GM19324 (cell line): Measurements from ENCODE around the gene PLD1.
"Not testable (repeated sequence)": the region's sequence is repeated elsewhere in the genome, so short reads cannot be mapped to it uniquely, and the experiment has no call there.

Experiments
- ATAC-seq: cut with Tn5 transposase; IDR thresholded peaks from one replicate; pipeline ENCODE4 v1.9.1; 2021; ENCODE audit warnings: mild to moderate bottlenecking, moderate library complexity; ENCODE audit not compliant: unreplicated experiment, low FRiP score

PLD1 gene

DNA sequence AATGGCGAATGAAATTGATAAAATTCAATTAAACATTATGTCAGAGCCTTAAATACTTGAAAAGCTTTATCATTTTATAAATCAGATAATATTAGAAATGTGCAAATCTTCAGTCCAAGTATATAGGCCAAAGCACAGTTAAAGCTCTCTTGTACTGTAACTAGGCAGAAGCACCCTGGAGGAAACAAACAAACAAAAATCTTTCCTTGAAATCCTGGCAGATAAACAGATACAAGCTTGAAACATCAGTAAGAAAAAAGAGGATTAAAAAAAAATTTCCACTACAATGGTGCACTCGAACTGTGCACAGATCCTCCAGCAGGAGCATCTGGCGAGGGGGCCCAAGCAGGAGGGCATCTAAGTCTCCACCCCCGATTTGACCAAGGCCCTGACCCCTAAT is 166.6 kb downstream of the PLD1 start:
- ATAC-seq, result no peak

DNA sequence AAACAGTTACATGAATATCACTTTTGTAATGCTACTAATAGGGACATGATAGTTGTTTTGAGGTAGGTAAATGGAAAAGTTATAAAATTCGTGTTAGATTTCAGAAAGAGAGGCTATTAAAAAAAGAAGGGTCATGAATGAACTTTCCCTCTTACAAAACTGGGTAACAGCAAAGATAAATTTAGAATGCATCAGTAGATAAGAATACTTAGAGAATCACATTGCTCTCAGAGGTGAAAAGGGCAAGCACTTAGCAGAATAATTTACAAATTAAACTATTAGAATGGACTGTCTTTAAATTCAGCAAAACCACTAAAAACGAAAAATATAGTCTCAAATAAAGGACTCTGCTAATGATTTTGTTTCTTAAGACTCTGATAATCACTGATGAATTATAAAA is 167.2 kb downstream of the PLD1 start:
- no peak for ATAC-seq

DNA sequence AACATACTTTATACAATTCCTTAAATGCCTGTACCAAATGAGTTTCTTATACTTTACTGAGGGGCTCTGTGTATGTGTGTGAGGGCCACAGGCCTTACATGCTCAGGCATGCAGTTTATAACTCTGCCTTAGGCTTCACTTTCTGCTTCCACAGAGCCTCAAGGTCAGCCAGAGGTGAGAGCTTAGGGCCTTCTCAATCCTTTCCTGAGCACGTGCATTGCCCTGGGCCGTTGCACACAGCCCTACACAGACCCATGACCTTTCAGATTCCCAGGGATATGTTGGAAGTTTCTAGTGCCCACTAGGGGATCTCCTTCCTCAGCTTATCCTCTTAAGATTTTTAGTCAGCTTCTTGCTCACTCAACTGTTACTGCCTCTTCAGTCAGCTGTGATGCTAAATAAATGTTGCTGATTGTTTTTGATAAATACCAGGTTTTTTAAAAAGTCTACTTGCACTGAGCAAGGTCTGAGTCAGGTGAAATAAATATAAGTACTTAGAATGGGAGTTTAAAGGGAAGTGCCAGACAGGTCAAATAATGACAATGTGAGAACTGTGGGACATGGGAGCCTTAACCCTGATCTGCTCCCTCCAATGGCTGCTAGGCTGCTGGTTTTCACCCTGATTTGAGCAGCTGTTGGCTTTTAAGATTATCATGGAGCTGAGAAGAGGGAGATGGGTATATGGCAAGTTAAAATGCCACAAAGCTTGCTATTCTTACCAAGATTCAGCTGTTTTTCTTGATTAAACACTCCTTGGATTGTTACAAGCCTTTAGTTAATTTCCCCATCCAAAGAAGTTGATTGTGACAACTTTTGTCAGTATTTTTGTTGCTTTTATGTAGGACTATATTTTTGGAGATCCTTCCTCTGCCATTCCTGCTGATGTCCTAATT is 169.5 kb downstream of the PLD1 start:
- no peak for ATAC-seq

DNA sequence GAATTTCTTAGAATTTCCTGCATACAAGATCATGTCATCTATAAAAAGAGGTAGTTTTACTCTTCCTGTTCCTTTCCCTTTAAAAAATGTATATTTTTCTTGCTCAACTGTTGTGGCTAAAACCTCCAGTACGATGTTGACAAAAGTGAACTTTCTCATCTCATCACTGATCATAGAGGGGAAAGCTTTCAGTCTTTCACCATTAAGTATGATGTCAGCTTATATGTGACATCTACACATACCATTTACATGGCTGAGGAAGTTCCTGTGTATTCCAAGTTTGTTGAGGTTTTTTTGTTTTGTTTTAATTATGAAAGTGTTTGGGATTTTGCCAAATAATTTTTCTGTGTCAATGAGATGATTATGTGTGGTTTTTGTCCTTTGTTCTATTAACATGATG is 173.6 kb downstream of the PLD1 start:
- no peak for ATAC-seq

DNA sequence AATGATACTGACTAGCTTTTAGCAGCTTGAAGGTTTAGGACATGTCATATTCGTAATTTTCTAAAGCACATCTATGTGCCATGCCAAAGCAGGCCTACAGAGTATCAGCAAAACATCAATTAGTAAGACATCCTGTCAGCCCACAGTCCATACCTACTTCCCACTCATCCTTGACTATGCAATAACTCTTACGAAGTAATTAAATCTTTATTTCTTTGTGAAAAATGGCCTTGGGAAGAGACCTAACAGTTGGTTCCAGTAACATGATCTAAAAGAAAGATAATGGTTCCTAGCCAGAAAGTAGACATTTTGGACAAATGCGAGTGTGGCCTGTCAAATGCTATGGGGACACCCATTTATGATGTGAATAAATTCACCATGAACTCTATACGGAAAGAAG is 177.5 kb downstream of the PLD1 start:
- no peak for ATAC-seq

DNA sequence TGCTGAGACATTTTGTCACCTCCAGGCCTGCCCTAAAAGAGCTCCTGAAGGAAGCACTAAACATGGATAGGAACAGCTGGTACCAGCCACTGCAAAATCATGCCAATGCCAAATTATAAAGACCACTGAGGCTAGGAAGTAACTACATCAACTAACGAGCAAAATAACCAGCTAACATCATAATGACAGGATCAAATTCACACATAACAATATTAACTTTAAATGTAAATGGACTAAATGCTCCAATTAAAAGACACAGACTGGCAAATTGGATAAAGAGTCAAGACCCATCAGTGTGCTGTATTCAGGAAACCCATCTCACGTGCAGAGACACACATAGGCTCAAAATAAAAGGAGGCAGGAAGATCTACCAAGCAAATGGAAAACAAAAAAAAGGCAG is 183.5 kb downstream of the PLD1 start:
- ATAC-seq, result not testable (repeated sequence)

DNA sequence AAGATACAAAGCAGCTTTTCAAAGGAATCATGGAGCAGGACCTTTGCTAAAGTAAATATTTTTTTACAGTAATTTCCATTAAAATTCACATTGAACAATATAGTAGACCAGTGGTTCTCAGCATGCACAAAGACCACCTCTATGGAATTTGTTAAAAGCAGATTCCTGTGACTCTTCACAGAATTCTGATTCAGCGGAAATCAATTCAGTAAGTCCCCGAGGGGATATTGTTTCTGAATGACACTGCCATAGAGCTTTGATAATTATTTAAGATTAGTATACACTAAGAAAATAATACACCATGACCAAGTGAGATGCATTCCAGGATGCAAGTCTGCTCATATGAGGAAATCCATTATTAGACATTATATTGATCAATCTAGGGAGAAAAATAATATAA is 188.2 kb downstream of the PLD1 start:
- ATAC-seq, result no peak

DNA sequence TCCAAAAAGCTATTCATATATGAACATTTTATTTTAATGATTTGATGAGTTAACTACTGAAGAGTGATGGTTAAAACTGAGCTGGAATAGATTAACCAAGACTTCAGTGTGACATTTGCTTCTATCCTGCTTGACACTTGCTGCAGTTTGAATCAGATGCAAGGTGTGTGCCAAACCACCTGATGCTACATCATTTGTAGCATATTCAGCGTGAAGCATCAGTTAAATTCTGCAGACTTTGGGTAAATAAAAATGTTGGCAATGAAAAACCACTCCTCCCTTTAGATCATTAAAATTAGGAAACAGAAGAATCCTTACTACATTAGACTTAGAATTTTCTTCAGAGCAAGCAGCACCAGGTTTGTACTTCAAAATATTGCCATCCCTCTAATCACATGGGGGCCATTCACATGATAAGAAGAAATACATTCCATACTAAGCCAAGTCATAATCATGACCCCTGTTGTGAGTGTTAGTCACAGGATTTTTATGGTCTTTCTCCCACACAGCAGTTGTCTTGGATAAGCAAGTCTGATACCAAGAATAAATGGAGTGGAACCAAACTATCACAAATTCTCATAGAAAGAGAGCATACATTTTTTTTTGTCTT is 189.4 kb downstream of the PLD1 start:
- ATAC-seq, result no peak

DNA sequence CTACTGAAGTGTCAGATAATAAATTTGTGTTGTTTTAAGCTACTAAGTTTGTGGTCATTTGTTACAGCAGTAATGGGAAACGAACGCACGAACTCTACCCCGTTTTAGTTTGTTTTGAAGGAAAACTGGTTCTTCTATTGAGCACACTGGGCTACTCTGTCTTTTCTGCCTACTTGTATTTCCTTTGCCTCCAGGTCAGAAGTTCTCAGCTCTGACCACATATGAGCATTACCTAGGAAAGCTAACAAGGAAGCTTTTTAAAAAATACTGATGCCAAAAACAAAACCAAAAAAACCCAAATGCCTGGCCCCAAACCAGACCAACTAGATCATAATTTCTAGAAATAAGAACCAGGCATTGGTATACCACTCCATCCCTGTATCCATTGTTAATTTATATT is 193.5 kb downstream of the PLD1 start:
- no peak for ATAC-seq

DNA sequence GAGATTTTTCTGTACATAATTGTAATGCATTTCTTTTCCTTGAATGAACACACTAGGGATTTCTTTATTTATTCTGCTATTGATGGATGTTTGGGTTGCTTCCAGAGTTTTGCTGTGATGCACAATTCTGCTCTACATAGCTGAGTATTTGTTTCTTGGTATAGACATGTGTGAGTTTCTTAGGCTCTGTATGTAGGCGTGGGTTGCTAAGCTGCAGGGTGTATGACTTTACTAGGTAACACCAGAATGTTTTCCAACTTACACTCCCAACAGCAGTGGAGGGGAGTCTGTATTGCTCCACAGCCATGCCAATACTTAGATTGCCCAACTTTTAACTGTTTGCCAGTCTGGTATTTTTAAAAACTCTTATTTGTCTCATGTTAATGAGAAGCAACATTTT is 194.6 kb downstream of the PLD1 start:
- no peak for ATAC-seq

DNA sequence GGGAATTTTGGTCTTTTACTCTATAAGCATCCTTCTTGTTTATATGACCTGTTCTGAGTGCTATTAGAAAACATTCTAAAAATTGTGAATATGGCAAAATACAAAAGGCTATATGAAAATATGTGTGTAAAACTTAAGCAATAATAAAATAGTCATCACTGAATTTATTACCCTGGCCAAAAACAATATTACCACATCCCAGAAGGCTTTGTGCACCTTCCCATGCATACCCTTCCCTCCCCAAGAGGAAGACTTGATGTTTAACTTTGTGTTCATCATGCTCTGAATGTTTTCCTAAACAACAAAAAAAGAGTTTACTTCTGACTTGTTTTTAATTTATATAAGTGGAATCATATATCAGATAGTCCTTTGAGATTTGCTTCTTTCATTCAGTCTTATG is 195.0 kb downstream of the PLD1 start:
- ATAC-seq, result no peak

DNA sequence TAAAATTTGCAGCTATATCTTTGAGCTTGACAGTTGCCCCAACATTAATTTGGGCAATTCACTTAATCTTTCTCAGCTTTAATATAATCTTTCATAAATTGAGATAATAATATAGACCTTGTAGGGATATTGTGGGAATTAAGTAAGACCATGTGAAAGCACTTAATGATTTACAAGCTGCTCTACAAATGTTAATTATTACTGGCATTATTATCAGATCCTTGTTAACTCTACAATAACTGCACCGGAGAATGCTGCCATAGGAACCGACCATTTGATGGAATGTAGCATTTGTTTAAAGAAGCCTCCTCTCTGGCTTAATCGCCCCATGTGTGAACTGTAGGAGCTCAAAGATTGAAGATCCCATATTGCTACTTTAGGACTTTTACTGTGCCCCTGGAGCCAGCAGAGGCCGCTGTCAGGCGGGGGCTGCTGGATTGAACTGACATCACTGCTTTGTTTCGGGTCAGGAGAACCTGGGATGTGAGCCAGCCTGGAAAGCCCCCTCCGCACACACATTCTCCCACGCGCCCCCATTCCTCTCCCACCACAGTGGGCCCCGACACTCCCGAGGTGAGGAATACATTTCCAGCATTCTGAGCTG is 195.9 kb downstream of the PLD1 start:
- ATAC-seq, result no peak

DNA sequence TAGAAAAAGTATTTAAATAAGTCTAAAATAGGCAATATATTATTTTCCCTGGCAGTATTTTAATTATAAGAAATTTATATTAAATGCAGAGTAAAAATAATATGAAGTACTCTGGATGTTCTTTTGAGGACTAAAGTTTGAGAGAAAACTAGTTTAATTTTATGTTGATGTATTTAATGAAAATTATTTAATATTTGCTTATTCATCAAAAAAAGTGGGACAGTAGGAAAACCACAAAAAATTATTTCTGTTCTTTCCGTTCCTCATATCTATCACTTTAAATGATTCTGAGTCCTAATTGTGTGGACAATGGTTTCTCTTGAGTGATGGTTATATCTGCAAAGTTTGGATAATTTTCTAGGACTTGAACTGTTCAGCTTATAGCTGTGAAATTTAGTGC is 202.8 kb downstream of the PLD1 start:
- no peak for ATAC-seq

DNA sequence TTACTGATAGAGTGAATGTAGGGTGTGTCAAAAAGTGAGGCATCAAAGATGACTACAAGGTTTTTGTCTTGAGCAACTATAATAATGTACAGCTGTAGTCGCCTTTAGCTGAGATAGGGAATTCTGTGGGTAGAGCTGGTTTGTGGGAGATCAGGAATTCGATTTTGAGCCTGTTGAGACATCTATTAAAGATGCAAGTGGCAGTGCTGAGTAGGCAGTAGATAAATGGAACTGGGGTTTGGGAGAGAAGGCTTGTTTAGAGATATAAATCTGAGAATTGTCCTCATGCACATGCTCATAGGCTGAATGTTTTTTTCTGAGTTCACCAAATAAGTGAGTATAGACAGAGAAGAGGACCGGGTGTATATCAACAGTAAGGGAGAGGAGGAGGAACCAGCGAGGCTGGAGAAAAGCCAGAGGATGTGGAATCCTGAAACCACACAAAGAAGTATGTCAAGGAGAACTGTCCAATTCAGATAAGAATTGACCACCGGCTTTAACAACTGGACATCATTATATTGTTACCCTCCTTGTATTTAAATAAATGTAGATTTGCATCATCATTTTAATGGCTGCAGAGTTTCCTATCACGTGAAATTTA is 204.0 kb downstream of the PLD1 start:
- ATAC-seq, result no peak

DNA sequence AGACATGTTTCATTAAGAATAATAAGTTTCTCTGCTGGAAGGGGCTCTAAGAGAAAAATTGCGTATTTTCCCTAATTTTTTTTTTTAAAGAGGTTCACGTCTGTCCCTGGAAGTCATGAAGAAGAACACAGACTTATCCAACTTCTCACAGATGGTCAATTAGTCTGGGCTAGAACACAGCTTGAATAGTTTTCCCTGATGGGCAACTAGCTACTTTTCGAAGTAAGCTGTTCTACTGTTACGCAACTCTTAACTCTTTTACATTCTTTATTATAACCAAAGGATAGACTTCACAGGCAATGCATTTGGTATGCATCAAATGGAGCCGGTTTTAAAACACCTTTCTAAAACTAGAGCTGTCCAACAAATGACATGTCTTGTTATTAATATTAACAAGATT is 205.9 kb downstream of the PLD1 start:
- ATAC-seq, result no peak

DNA sequence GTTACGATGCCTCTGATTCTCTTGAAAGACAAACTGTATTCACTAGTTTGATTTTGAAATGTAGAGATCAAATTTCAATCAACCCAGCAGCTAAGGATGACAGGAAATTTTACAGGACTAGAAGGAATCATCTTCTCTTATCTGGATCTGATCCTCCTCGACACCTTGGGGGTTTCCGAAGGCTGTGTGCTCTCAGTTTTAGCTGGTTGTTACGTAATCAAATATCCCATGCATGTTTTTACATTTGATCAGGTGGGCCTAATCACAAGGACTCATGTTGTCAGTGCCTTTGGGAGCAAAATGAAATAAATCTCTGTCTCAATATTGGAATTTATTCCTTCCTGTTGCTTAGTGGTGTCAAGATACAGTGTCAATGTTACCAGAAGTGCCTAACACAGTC is 208.2 kb downstream of the PLD1 start:
- ATAC-seq, result no peak

DNA sequence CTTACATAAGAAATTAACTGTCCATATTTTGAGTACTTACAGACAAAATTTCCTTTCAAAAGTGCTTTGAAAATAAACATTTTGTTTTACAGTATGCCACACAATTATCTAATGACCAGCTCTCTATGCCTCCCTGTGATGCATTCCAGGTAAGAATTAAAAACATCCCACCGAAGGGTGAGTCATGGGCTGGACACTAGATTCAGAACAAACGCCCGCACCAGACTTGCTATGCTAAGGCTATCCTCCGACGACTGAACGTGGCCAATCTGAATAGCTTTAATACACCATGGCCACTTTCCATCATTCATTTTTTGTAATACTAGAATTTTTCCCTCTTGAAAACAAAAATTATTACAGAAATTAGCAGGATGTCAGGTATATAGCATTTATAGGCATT is 210.3 kb downstream of the PLD1 start:
- no peak for ATAC-seq

DNA sequence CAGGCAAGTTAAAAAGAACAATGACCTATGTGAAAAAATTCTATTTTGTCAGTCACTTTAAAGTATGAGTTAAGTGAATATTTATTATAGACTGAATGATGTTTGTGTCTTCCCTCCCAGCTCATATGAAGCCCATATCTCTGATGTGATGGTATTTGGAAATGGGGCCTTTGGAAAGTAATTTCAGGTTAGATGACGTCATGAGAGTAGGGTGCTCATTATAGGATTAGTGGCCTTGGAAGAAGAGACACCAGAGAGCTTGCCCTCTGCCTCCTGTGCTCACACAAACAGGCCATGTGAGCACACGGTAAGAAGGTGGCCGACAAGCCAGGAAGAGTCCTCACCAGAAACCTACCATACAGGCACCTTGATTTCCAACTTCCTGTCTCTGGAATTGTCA is 211.3 kb downstream of the PLD1 start:
- ATAC-seq, result no peak

DNA sequence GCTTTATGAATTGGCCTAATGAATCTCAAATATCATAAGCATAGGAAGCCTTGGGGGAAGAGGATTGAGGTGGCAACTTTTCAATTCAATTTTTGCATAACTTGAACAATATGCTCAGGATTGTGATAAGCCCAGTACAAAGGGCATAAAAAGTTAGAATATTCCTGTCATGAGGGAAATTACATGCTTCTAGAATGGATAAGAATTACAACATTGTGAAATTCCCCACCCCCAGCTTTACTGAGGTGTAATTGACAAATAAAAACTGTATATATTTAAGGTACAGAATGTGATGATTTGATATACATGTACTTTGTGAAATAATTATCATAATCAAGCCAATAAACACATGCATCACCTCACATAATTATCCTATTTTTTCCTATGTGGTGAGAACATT is 217.5 kb downstream of the PLD1 start:
- no peak for ATAC-seq

DNA sequence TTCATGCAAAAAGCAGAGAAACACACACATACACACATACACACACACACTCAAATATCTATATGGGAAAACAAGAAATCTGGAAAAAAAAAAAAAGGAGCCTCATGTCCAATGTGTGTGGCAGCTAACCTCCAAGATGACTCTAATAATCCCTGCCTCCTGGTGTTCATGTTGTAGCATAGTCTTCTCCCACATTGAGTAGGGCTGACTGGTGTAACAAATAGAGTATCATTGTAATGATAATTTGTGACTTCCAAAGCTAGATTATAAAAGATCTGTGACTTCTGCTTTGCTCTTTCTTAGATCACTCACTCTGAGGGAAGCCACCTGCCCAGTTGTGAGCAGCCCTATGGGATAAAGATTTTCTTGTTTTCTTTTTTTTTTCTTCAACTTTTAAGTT is 219.2 kb downstream of the PLD1 start:
- ATAC-seq, result no peak

DNA sequence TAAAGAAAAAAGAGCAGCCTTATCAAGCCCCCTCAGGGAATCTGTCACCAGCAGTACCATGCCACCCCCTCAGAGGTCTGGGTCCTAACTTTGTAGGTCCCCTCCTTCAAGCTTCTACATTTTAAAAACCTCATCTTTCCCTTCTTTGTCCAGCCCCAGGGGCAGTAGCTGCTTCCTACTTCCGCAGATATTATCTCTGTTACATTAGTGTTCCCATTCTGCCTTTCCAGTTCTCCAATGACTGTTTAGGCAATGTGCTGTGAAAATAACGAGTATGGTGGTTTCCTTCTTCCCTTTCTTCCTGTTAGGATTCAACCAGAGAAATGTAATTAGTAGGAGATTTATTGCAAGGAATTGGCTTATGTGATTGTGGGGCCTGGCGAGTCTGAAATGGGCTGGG is 224.0 kb downstream of the PLD1 start:
- ATAC-seq, result no peak
